ENCODE results near the gene MSANTD1.

MSANTD1 gene

GRCh38 chr4:3250438-3250955 is 1.5 kb downstream of the MSANTD1 start:
- Histone ChIP-seq H3K27me3 (ENCODE audit: insufficient read depth, insufficient read length) (no peaks in the 10 kb centered on the region), H3K4me1 (ENCODE audit: insufficient read depth, insufficient read length) (peaks cover 33% of the 10 kb centered on the region), H3K9ac (ENCODE audit: insufficient read length, low read depth) (no peak overlapping the region), H3K9me3 (ENCODE audit: insufficient read depth, low read length) (no peaks in the 10 kb centered on the region), H3K4me3 (ENCODE audit: insufficient read length, low read depth) (no peak overlapping the region), H3K36me3 (ENCODE audit: insufficient read depth, insufficient read length, low read length) (peaks cover 6% of the 10 kb centered on the region)
- no peak for DNase-seq (ENCODE audit: low read depth, low spot score)
- TF ChIP-seq ZNF274 (IDR thresholded peaks at IDR 0.05; ENCODE audit: low read depth, low read length) (no peak), SUZ12 (IDR thresholded peaks at IDR 0.05; ENCODE audit: extremely low read depth, insufficient read depth, insufficient read length) (no peak), YY1 (IDR thresholded peaks at IDR 0.05; ENCODE audit: insufficient read depth, insufficient read length) (no peak)

GRCh38 chr4:3250956-3251690 is 2.2 kb downstream of the MSANTD1 start:
- Histone ChIP-seq H3K4me1 (ENCODE audit: insufficient read depth, insufficient read length) (peaks cover 32% of the 10 kb centered on the region), H3K9ac (ENCODE audit: insufficient read length, low read depth) (no peak overlapping the region), H3K27me3 (ENCODE audit: insufficient read depth, insufficient read length) (no peaks in the 10 kb centered on the region), H3K4me3 (ENCODE audit: insufficient read length, low read depth) (no peak overlapping the region), H3K36me3 (ENCODE audit: insufficient read depth, insufficient read length, low read length) (peaks cover 6% of the 10 kb centered on the region), H3K9me3 (ENCODE audit: insufficient read depth, low read length) (no peaks in the 10 kb centered on the region)
- TF ChIP-seq ZNF274 (IDR thresholded peaks at IDR 0.05; ENCODE audit: low read depth, low read length) (no peak), SUZ12 (IDR thresholded peaks at IDR 0.05; ENCODE audit: extremely low read depth, insufficient read depth, insufficient read length) (no peak), YY1 (IDR thresholded peaks at IDR 0.05; ENCODE audit: insufficient read depth, insufficient read length) (no peak)
- no peak for DNase-seq (ENCODE audit: low read depth, low spot score)

DNA sequence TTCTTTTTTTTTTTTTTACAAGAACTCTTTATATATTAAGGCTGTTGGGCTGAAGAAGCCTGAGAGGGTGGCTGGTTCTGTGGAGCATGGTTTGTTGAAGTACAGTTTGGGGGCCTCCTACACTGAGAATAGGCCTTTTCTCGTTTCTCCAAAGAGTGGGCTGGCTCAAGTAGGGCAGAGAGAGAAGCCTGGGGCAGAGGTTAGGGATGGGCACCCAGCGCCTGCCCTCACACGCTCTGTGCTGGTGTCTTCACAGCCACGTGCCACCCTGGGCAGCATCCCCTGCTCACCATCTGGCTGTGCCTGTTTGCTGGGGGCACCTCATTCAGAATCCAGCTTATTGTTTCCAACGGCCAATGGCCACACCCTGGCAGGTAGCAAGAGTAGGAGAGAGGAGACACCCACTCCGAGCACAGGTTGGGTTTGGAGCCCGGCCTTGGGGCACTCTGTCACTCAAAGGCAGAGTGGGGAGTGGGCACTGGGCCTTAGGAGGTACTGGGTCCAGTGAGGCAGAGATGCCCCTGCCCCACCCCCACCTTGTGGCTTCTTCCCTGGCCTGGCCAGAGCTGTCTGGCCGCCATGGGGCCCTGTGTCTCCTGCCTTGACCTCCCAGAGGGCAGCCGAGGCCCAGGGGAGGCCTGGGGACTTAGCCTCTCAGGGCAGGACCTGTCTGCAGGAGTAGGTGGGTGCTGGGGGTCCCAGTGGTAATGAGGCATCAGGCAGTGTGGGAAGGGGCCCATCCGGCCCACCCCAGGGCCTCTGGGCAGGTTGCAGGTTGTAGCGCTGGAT is 2.9 kb downstream of the MSANTD1 start:
- TF ChIP-seq ZNF274 (IDR thresholded peaks at IDR 0.05; ENCODE audit: low read depth, low read length) (no peak), SUZ12 (IDR thresholded peaks at IDR 0.05; ENCODE audit: extremely low read depth, insufficient read depth, insufficient read length) (no peak), YY1 (IDR thresholded peaks at IDR 0.05; ENCODE audit: insufficient read depth, insufficient read length) (no peak)
- no peak for DNase-seq (ENCODE audit: low read depth, low spot score)
- peaks cover 6% of the 10 kb centered on the region for H3K36me3 ChIP-seq (ENCODE audit: insufficient read depth, insufficient read length, low read length)

DNA sequence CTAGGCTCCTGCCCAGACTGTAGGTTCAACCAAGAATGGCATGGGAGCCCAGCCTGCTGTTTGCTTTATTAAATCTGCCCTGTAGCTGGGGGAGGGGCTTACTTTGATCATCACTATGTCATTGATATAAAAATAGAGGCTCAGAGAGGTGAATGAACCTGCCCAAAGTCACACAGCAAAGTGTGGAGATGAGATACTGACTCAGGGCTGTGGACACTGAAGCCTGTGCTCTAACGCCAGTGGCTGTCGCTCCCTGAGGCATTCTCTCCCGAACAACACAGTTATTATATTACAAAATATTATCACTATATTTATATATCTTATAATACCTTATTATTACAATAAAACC is 3.5 kb downstream of the MSANTD1 start:
- no peak for DNase-seq (ENCODE audit: low read depth, low spot score)
- no peak overlapping the region for H3K4me3 ChIP-seq (ENCODE audit: insufficient read length, low read depth)
- no peak overlapping the region for H3K9ac ChIP-seq (ENCODE audit: insufficient read length, low read depth)
- H3K27me3 ChIP-seq (ENCODE audit: insufficient read depth, insufficient read length): no peaks in the 10 kb centered on the region
- H3K4me1 ChIP-seq (ENCODE audit: insufficient read depth, insufficient read length): peaks cover 27% of the 10 kb centered on the region
- H3K36me3 ChIP-seq (ENCODE audit: insufficient read depth, insufficient read length, low read length): peaks cover 6% of the 10 kb centered on the region
- no peaks in the 10 kb centered on the region for H3K9me3 ChIP-seq (ENCODE audit: insufficient read depth, low read length)
- no peak for TF ChIP-seq ZNF274 (IDR thresholded peaks at IDR 0.05; ENCODE audit: low read depth, low read length)
- no peak for TF ChIP-seq YY1 (IDR thresholded peaks at IDR 0.05; ENCODE audit: insufficient read depth, insufficient read length)
- no peak for TF ChIP-seq SUZ12 (IDR thresholded peaks at IDR 0.05; ENCODE audit: extremely low read depth, insufficient read depth, insufficient read length)

More for the DNA sequence above, 2.9 kb downstream of the MSANTD1 start:
- Histone ChIP-seq H3K4me3 (ENCODE audit: insufficient read length, low read depth) (no peak overlapping the region), H3K27me3 (ENCODE audit: insufficient read depth, insufficient read length) (no peaks in the 10 kb centered on the region), H3K9ac (ENCODE audit: insufficient read length, low read depth) (no peak overlapping the region), H3K9me3 (ENCODE audit: insufficient read depth, low read length) (no peaks in the 10 kb centered on the region), H3K4me1 (ENCODE audit: insufficient read depth, insufficient read length) (peaks cover 27% of the 10 kb centered on the region)

DNA sequence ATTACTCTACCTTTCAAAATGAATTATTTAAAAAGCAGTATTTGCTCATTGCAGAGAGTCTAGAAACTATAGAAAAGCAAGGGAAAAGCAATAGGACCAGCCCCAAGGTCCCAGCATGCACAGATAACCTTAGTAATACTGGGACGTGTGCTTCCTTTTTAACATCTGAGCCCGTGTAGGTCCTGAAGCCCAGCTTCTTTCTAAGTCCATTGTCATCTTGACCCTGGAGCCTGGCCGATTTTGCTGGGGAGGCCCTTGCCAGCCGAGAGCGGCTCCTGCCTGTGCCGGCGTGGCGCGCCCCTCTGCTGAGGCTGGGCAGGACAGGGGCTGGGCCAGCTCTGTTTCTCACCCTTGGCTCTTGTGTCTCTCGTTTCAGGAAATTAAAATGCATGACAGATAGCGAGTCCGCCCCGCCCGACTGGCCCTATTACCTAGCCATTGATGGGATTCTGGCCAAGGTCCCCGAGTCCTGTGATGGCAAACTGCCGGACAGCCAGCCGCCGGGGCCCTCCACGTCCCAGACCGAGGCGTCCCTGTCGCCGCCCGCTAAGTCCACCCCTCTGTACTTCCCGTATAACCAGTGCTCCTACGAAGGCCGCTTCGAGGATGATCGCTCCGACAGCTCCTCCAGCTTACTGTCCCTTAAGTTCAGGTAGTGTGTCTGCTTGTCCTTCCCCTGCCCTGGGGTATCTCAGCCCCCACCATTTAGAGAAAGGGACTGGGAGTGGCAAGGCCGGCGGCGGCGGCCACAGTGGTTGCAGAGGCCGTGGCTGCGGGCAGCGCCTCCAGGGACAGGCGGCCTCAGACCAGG is 4.1 kb downstream of the MSANTD1 start:
- Histone ChIP-seq H3K4me1 (ENCODE audit: insufficient read depth, insufficient read length) (peaks cover 27% of the 10 kb centered on the region), H3K36me3 (ENCODE audit: insufficient read depth, insufficient read length, low read length) (peaks cover 6% of the 10 kb centered on the region), H3K9ac (ENCODE audit: insufficient read length, low read depth) (no peak overlapping the region), H3K27me3 (ENCODE audit: insufficient read depth, insufficient read length) (no peaks in the 10 kb centered on the region), H3K9me3 (ENCODE audit: insufficient read depth, low read length) (no peaks in the 10 kb centered on the region), H3K4me3 (ENCODE audit: insufficient read length, low read depth) (no peak overlapping the region)
- DNase-seq (ENCODE audit: low read depth, low spot score): no peak
- TF ChIP-seq SUZ12 (IDR thresholded peaks at IDR 0.05; ENCODE audit: extremely low read depth, insufficient read depth, insufficient read length) (no peak), ZNF274 (IDR thresholded peaks at IDR 0.05; ENCODE audit: low read depth, low read length) (no peak), YY1 (IDR thresholded peaks at IDR 0.05; ENCODE audit: insufficient read depth, insufficient read length) (no peak)

DNA sequence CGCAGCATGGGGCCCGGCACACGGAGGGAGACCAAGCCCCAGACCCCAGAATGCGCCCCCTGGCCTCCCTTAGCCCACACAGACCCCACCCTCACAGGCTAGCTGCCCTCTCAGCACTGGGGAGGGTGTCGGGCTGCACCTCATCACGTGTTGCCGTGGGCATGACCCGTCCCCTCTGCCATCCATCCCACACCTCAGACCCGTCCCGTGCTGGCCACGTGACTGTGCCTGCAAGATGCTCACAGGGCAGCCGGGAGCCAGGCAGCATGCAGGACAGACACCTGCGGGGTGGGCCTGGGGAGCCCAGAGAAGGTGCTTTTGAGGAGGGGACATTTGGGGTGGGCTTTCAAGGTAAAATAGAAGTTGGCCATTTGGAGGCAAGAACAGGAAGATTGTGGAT is 4.8 kb downstream of the MSANTD1 start:
- TF ChIP-seq YY1 (IDR thresholded peaks at IDR 0.05; ENCODE audit: insufficient read depth, insufficient read length) (no peak), SUZ12 (IDR thresholded peaks at IDR 0.05; ENCODE audit: extremely low read depth, insufficient read depth, insufficient read length) (no peak), ZNF274 (IDR thresholded peaks at IDR 0.05; ENCODE audit: low read depth, low read length) (no peak)
- Histone ChIP-seq H3K9me3 (ENCODE audit: insufficient read depth, low read length) (no peaks in the 10 kb centered on the region), H3K4me3 (ENCODE audit: insufficient read length, low read depth) (no peak overlapping the region), H3K9ac (ENCODE audit: insufficient read length, low read depth) (no peak overlapping the region), H3K27me3 (ENCODE audit: insufficient read depth, insufficient read length) (no peaks in the 10 kb centered on the region), H3K4me1 (ENCODE audit: insufficient read depth, insufficient read length) (peaks cover 27% of the 10 kb centered on the region), H3K36me3 (ENCODE audit: insufficient read depth, insufficient read length, low read length) (peaks cover 6% of the 10 kb centered on the region)
- no peak for DNase-seq (ENCODE audit: low read depth, low spot score)
